Bone marrow (tissue), 2 donors: ENCODE measurements around the gene TMEM234.
"Not testable (repeated sequence)": the region's sequence is repeated elsewhere in the genome, so short reads cannot be mapped to it uniquely, and the experiment has no call there.

Source experiments
- DNase-seq, 2 donors: peaks; one replicate each; lab custom pipeline; 2025; lab: John Stamatoyannopoulos, UW

The TMEM234 gene

GRCh38 chr1:32221980-32222755, at the start of gene TMEM234, which contains the start of gene EIF3I:
TSS of gene TMEM234 (minus strand) at chr1:32222353. CDS start at chr1:32222322, 31 bp downstream.
TSS of gene EIF3I (plus strand) at chr1:32222407. CDS start at chr1:32222442, 35 bp downstream.
- peak; percentile 81 for DNase-seq

- DNase-seq: no peak
These were observed 47.6 kb upstream of the TMEM234 start for GRCh38 chr1:32269744-32270143.

- DNase-seq: no peak
These were observed 44.9 kb upstream of the TMEM234 start for GRCh38 chr1:32266921-32267591.

GRCh38 chr1:32265846-32266245, 43.7 kb upstream of the TMEM234 start:
- no peak for DNase-seq

- DNase-seq: no peak
These were observed 41.6 kb upstream of the TMEM234 start for GRCh38 chr1:32263744-32264143.

- not testable (repeated sequence) for DNase-seq
These were observed 41.1 kb upstream of the TMEM234 start for GRCh38 chr1:32263236-32263593.

- DNase-seq: no peak
These were observed 35.0 kb upstream of the TMEM234 start for GRCh38 chr1:32257227-32257508.

- DNase-seq: no peak
These were observed 34.5 kb upstream of the TMEM234 start for GRCh38 chr1:32256473-32257226.

GRCh38 chr1:32255072-32256071, 33.2 kb upstream of the TMEM234 start:
- no peak for DNase-seq

GRCh38 chr1:32250893-32251716, 29.0 kb upstream of the TMEM234 start, which contains the start of gene LCK:
TSS of gene LCK (plus strand) at chr1:32251265. CDS start at chr1:32274330, 23,065 bp downstream.
- no peak for DNase-seq

- DNase-seq: peak in 1 of 2 donors; percentile 83
These were observed 27.8 kb upstream of the TMEM234 start for GRCh38 chr1:32249831-32250525.

GRCh38 chr1:32247983-32248889, 26.1 kb upstream of the TMEM234 start:
- DNase-seq: peak in 1 of 2 donors; percentile 15

- no peak for DNase-seq
These were observed 25.3 kb upstream of the TMEM234 start for GRCh38 chr1:32247452-32247851.

GRCh38 chr1:32246888-32247273, 24.7 kb upstream of the TMEM234 start, which contains the start of gene FAM167B:
TSS of gene FAM167B (plus strand) at chr1:32247222. CDS start at chr1:32247422, 200 bp downstream.
- no peak for DNase-seq

- DNase-seq: no peak
These were observed 20.2 kb upstream of the TMEM234 start for GRCh38 chr1:32242341-32242851.

- DNase-seq: peak in 1 of 2 donors; percentile 13
These were observed 19.0 kb upstream of the TMEM234 start for GRCh38 chr1:32241001-32241763.

GRCh38 chr1:32240140-32240951, 18.2 kb upstream of the TMEM234 start:
- DNase-seq: peak; percentile 17
